PC-3 (cell line): Measurements from ENCODE around the gene REXO1. TPM values are rescaled to one million over a fixed set of nuclear protein-coding genes. Genes with fewer than 3 reads are reported as not detected.

Experiments
- ATAC-seq: fragments of 200-7000 bp; cut with Tn5 transposase; 2 replicates; pipeline ENCODE4 v1.9.1; 2020; ENCODE audit warnings: mild to moderate bottlenecking, moderate library complexity
- BruUV-seq: library from RNA; stranded (reverse); fragments of 400-500 nt; replicated peaks from 2 replicates; lab custom pipeline; 2021; lab: Mats Ljungman, UMichigan
- CTCF ChIA-PET: fragments of 300-600 bp; sonication (Branson Sonifier 250); formaldehyde crosslinking; loops from one replicate; lab custom pipeline; 2022; ENCODE audit warnings: antibody characterized with exemption; lab: Charles Lee
- POLR2A ChIA-PET: fragments of 300-600 bp; sonication (Branson Sonifier 250); formaldehyde crosslinking; loops from one replicate; lab custom pipeline; 2022; ENCODE audit warnings: antibody characterized with exemption; ENCODE audit not compliant: unreplicated experiment; lab: Charles Lee
- DNase-seq: peaks from one replicate; pipeline ENCODE4 v3.0.0-alpha.2; 2015
- H2AFZ ChIP-seq: fragments of 300-600 bp; sonication (generic); 2 replicates; pipeline ENCODE4 v1.6.0; 2016; ENCODE audit warnings: antibody characterized with exemption, low read length
- H3F3A ChIP-seq: fragments of 300-600 bp; sonication (generic); one replicate; pipeline ENCODE4 v1.6.0; 2017; ENCODE audit warnings: antibody characterized with exemption, low read length, control low read depth, mild to moderate bottlenecking; ENCODE audit not compliant: unreplicated experiment
- H3K27ac ChIP-seq: fragments of 300-600 bp; sonication (generic); 2 replicates; pipeline ENCODE4 v1.5.1; 2016; ENCODE audit warnings: mild to moderate bottlenecking, low read length
- H3K27me3 ChIP-seq: fragments of 300-600 bp; sonication (generic); 2 replicates; pipeline ENCODE4 v1.6.1; 2016; ENCODE audit warnings: low read length, mixed read lengths
- H3K36me3 ChIP-seq: fragments of 300-600 bp; sonication (generic); 2 replicates; pipeline ENCODE4 v1.6.1; 2016; ENCODE audit warnings: low read depth, mixed run types, low read length, mixed read lengths
- H3K4me1 ChIP-seq: fragments of 300-600 bp; sonication (generic); 2 replicates; pipeline ENCODE4 v1.5.1; 2016; ENCODE audit warnings: low read length; ENCODE audit not compliant: insufficient read depth
- H3K4me2 ChIP-seq: fragments of 300-600 bp; sonication (generic); 2 replicates; pipeline ENCODE4 v1.6.0; 2016; ENCODE audit warnings: low read length
- H3K4me3 ChIP-seq: fragments of 300-600 bp; sonication (generic); 2 replicates; pipeline ENCODE4 v1.5.1; 2016; ENCODE audit warnings: mild to moderate bottlenecking, low read length, mixed read lengths
- H3K79me2 ChIP-seq: fragments of 300-600 bp; sonication (generic); 2 replicates; pipeline ENCODE4 v1.6.1; 2017; ENCODE audit warnings: low read length, mixed read lengths
- H3K9ac ChIP-seq: fragments of 300-600 bp; sonication (generic); 2 replicates; pipeline ENCODE4 v1.6.0; 2016; ENCODE audit warnings: mild to moderate bottlenecking, low read length
- H3K9me2 ChIP-seq: fragments of 300-600 bp; sonication (generic); replicated peaks from 2 replicates; pipeline ENCODE4 v1.6.1; 2016; ENCODE audit warnings: mixed run types, low read length, mixed read lengths
- H3K9me3 ChIP-seq: fragments of 300-600 bp; sonication (generic); 2 replicates; pipeline ENCODE4 v1.6.1; 2016; ENCODE audit warnings: low read length, mixed read lengths
- H4K20me1 ChIP-seq: fragments of 300-600 bp; sonication (generic); 2 replicates; pipeline ENCODE4 v1.6.1; 2016; ENCODE audit warnings: low read length, mixed read lengths
- EZH2 ChIP-seq: fragments of 300-600 bp; sonication (generic); IDR thresholded peaks from one replicate; pipeline ENCODE4 v1.6.1; 2017; ENCODE audit warnings: antibody characterized with exemption, mild to moderate bottlenecking, low read length; ENCODE audit not compliant: unreplicated experiment
- EZH2phosphoT487 ChIP-seq: fragments of 300-600 bp; sonication (generic); IDR thresholded peaks from 2 replicates; pipeline ENCODE4 v1.6.1; 2018; ENCODE audit warnings: mild to moderate bottlenecking, antibody characterized with exemption, low read length, borderline replicate concordance
- intact Hi-C: fragments of 100-400 bp; cut with micrococcal nuclease; formaldehyde crosslinking; loops from 2 replicates; pipeline ENCODE4 v1.9.0; 2023
- total RNA-seq: library from RNA; depleted of rRNA; stranded (reverse); fragments of >200 nt; gene quantifications from 2 replicates; pipeline ENCODE4 v1.2.3, GENCODE V29; 2014
- TF ChIP-seq, protein P1 (sequence below): fragments of 300-600 bp; sonication (generic); conservative IDR thresholded peaks from 2 replicates; pipeline ENCODE4 v1.5.1; 2017; ENCODE audit warnings: antibody characterized with exemption, low read depth, mild to moderate bottlenecking, low read length

Gene REXO1
- total RNA-seq, 1 experiment from 2014 or later, result 21.4 TPM

- H3K36me3 ChIP-seq, result no peaks in the 10 kb centered on the region
- H3K9ac ChIP-seq, result no peak overlapping the region
- DNase-seq (no peak), ATAC-seq (no peak)
- TF ChIP-seq EZH2phosphoT487, result no peak
- TF ChIP-seq, protein P1, sequence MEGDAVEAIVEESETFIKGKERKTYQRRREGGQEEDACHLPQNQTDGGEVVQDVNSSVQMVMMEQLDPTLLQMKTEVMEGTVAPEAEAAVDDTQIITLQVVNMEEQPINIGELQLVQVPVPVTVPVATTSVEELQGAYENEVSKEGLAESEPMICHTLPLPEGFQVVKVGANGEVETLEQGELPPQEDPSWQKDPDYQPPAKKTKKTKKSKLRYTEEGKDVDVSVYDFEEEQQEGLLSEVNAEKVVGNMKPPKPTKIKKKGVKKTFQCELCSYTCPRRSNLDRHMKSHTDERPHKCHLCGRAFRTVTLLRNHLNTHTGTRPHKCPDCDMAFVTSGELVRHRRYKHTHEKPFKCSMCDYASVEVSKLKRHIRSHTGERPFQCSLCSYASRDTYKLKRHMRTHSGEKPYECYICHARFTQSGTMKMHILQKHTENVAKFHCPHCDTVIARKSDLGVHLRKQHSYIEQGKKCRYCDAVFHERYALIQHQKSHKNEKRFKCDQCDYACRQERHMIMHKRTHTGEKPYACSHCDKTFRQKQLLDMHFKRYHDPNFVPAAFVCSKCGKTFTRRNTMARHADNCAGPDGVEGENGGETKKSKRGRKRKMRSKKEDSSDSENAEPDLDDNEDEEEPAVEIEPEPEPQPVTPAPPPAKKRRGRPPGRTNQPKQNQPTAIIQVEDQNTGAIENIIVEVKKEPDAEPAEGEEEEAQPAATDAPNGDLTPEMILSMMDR, result no peak
- no peak for TF ChIP-seq EZH2
- POLR2A ChIA-PET, result no interaction called here
- BruUV-seq, result no TSS peak
- no peak overlapping the region for H2AFZ ChIP-seq
- no peak overlapping the region for H3K27ac ChIP-seq
- H3F3A ChIP-seq, result no peaks in the 10 kb centered on the region
- intact Hi-C loops, result no loop called here
- peaks cover 4% of the 10 kb centered on the region for H3K79me2 ChIP-seq
- no peaks in the 10 kb centered on the region for H3K9me2 ChIP-seq
- 0 out of 2 replicates have a peak, but pooled peaks cover 1% of the 10 kb centered on the region for H4K20me1 ChIP-seq
- H3K9me3 ChIP-seq, result no peaks in the 10 kb centered on the region
- CTCF ChIA-PET, result no interaction called here
- H3K4me3 ChIP-seq, result no peak overlapping the region
- H3K4me2 ChIP-seq, result no peak overlapping the region
- H3K4me1 ChIP-seq, result peaks cover 2% of the 10 kb centered on the region; the same call in 1 of the 2 replicates
- H3K27me3 ChIP-seq, result no peaks in the 10 kb centered on the region
Observed at GRCh38 chr19:1867349-1867724, 19.1 kb upstream of the REXO1 start.

- ChIA-PET CTCF (no interaction called here), POLR2A (no interaction called here)
- H3K36me3 ChIP-seq, result no peaks in the 10 kb centered on the region
- peaks cover 2% of the 10 kb centered on the region; the same call in 1 of the 2 replicates for H3K4me1 ChIP-seq
- DNase-seq (no peak), ATAC-seq (no peak)
- H3K9me3 ChIP-seq, result no peaks in the 10 kb centered on the region
- TF ChIP-seq, protein P1, result no peak
- TF ChIP-seq EZH2phosphoT487 (no peak), EZH2 (no peak)
- no peak overlapping the region for H3K4me2 ChIP-seq
- intact Hi-C loops, result no loop called here
- no TSS peak for BruUV-seq
- H3K27me3 ChIP-seq, result no peaks in the 10 kb centered on the region
- no peak overlapping the region for H2AFZ ChIP-seq
- H3K9me2 ChIP-seq, result no peaks in the 10 kb centered on the region
- no peak overlapping the region for H3K4me3 ChIP-seq
- no peak overlapping the region for H3K9ac ChIP-seq
- no peaks in the 10 kb centered on the region for H3F3A ChIP-seq
- H3K27ac ChIP-seq, result no peak overlapping the region
- peaks cover 6% of the 10 kb centered on the region; the same call in 1 of the 2 replicates for H4K20me1 ChIP-seq
- peaks cover 8% of the 10 kb centered on the region for H3K79me2 ChIP-seq
Observed at GRCh38 chr19:1866693-1867348, 18.5 kb upstream of the REXO1 start.
